Stomach (tissue), 4 donors: Measurements from ENCODE around the gene SMPD3.

ENCODE experiments used
- CTCF ChIP-seq, 7 experiments: fragments of 450-650 bp in 4 of 7; fragments of 200-600 bp in 3 of 7; sonication (generic) in 3 of 7; IDR thresholded peaks; one replicate each; pipeline ENCODE4 v1.5.1; 2016 to 2019; ENCODE audit warnings: antibody characterized with exemption in 7 of 7, control low read depth in 2 of 7, mild to moderate bottlenecking in 1 of 7
- POLR2AphosphoS5 ChIP-seq, 3 donors: sonication (generic); formaldehyde crosslinking; IDR thresholded peaks; one replicate each; pipeline ENCODE4 v1.6.1; 2016; ENCODE audit warnings: antibody characterized with exemption in 3 of 3

GRCh38 chr16:68369168-68369567 is 79.1 kb downstream of the SMPD3 start:
- TF ChIP-seq CTCF (IDR thresholded peaks at IDR 0.05) (no peak), POLR2AphosphoS5 (IDR thresholded peaks at IDR 0.05) (no peak)
